ENCODE measurements around the gene ING3.
A peak's percentile ranks its signal among the peaks of the same experiment; 100 is the strongest.

The ING3 gene

GRCh38 chr7:120991161-120991560 is 40.6 kb downstream of the ING3 start:
- H3K4me1 ChIP-seq (ENCODE audit: low read length), result peaks cover 36% of the 10 kb centered on the region

DNA sequence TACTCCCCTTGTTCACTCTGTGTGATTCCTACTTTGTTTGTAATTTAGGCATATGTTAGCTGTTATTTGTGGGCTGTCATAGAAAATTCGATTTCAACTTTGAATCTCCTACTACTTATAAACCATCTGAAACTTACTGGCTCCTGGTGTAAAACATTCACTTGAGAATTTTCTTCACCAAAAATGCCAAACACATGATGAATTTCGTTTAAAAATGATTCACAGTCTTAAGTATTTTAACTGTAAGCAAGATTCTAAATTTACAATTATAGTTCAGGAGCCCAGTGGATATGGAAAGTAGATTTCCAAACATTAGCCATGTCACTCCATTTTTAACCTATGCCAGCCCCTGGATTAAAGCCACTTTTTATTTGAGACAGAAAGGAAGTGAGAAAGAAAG is 41.0 kb downstream of the ING3 start:
- Histone ChIP-seq H3K4me2 (ENCODE audit: low read length) (no peak overlapping the region), H3K9ac (ENCODE audit: low read length) (no peak overlapping the region), H3K9me3 (ENCODE audit: insufficient read depth, low read length) (no peaks in the 10 kb centered on the region), H3K4me1 (ENCODE audit: low read length) (peaks cover 40% of the 10 kb centered on the region), H4K20me1 (ENCODE audit: insufficient read depth, low read length) (no peaks in the 10 kb centered on the region), H3K36me3 (replicated peaks; ENCODE audit: low read depth, low read length) (no peaks in the 10 kb centered on the region), H3K27ac (ENCODE audit: low read length) (no peak overlapping the region), H3K4me3 (ENCODE audit: low read length) (no peak overlapping the region), H3K27me3 (ENCODE audit: low read depth, low read length) (peaks cover 48% of the 10 kb centered on the region), H2AFZ (ENCODE audit: low read depth, low read length) (no peak overlapping the region), H3K79me2 (ENCODE audit: low read length) (no peaks in the 10 kb centered on the region)
- TF ChIP-seq, protein P1, sequence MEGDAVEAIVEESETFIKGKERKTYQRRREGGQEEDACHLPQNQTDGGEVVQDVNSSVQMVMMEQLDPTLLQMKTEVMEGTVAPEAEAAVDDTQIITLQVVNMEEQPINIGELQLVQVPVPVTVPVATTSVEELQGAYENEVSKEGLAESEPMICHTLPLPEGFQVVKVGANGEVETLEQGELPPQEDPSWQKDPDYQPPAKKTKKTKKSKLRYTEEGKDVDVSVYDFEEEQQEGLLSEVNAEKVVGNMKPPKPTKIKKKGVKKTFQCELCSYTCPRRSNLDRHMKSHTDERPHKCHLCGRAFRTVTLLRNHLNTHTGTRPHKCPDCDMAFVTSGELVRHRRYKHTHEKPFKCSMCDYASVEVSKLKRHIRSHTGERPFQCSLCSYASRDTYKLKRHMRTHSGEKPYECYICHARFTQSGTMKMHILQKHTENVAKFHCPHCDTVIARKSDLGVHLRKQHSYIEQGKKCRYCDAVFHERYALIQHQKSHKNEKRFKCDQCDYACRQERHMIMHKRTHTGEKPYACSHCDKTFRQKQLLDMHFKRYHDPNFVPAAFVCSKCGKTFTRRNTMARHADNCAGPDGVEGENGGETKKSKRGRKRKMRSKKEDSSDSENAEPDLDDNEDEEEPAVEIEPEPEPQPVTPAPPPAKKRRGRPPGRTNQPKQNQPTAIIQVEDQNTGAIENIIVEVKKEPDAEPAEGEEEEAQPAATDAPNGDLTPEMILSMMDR (IDR thresholded peaks at IDR 0.05; ENCODE audit: low read depth, low read length), result no peak
- no peak for TF ChIP-seq EZH2phosphoT487 (IDR thresholded peaks at IDR 0.05; ENCODE audit: low read depth)

More at GRCh38 chr7:120991161-120991560, 40.6 kb downstream of the ING3 start:
- Histone ChIP-seq H3K79me2 (ENCODE audit: low read length) (no peaks in the 10 kb centered on the region), H3K36me3 (replicated peaks; ENCODE audit: low read depth, low read length) (no peaks in the 10 kb centered on the region), H3K4me3 (ENCODE audit: low read length) (no peak overlapping the region), H3K27ac (ENCODE audit: low read length) (no peak overlapping the region), H3K9ac (ENCODE audit: low read length) (no peak overlapping the region), H3K27me3 (ENCODE audit: low read depth, low read length) (peaks cover 48% of the 10 kb centered on the region), H2AFZ (ENCODE audit: low read depth, low read length) (no peak overlapping the region), H3K4me2 (ENCODE audit: low read length) (0 out of 2 replicates have a peak overlapping the region, but pooled peaks have one; percentile 5), H3K9me3 (ENCODE audit: insufficient read depth, low read length) (no peaks in the 10 kb centered on the region), H4K20me1 (ENCODE audit: insufficient read depth, low read length) (no peaks in the 10 kb centered on the region)
- TF ChIP-seq EZH2phosphoT487 (IDR thresholded peaks at IDR 0.05; ENCODE audit: low read depth), result no peak
- TF ChIP-seq, protein P1 (IDR thresholded peaks at IDR 0.05; ENCODE audit: low read depth, low read length), result no peak

GRCh38 chr7:120992272-120992964 is 41.8 kb downstream of the ING3 start:
- Histone ChIP-seq H3K79me2 (ENCODE audit: low read length) (no peaks in the 10 kb centered on the region), H3K27me3 (ENCODE audit: low read depth, low read length) (peaks cover 48% of the 10 kb centered on the region), H3K4me2 (ENCODE audit: low read length) (no peak overlapping the region), H3K4me3 (ENCODE audit: low read length) (no peak overlapping the region), H3K36me3 (replicated peaks; ENCODE audit: low read depth, low read length) (no peaks in the 10 kb centered on the region), H3K27ac (ENCODE audit: low read length) (no peak overlapping the region), H3K9ac (ENCODE audit: low read length) (no peak overlapping the region), H4K20me1 (ENCODE audit: insufficient read depth, low read length) (no peaks in the 10 kb centered on the region), H3K9me3 (ENCODE audit: insufficient read depth, low read length) (no peaks in the 10 kb centered on the region), H2AFZ (ENCODE audit: low read depth, low read length) (no peak overlapping the region), H3K4me1 (ENCODE audit: low read length) (peaks cover 48% of the 10 kb centered on the region)
- TF ChIP-seq EZH2phosphoT487 (IDR thresholded peaks at IDR 0.05; ENCODE audit: low read depth), result no peak
- TF ChIP-seq, protein P1 (IDR thresholded peaks at IDR 0.05; ENCODE audit: low read depth, low read length), result no peak

GRCh38 chr7:120992965-120993494 is 42.5 kb downstream of the ING3 start:
- no peaks in the 10 kb centered on the region for H3K79me2 ChIP-seq (ENCODE audit: low read length)
- H3K4me1 ChIP-seq (ENCODE audit: low read length), result peaks cover 48% of the 10 kb centered on the region
- no peaks in the 10 kb centered on the region for H4K20me1 ChIP-seq (ENCODE audit: insufficient read depth, low read length)
- H3K27ac ChIP-seq (ENCODE audit: low read length), result no peak overlapping the region
- peaks cover 50% of the 10 kb centered on the region for H3K27me3 ChIP-seq (ENCODE audit: low read depth, low read length)
- no peak overlapping the region for H2AFZ ChIP-seq (ENCODE audit: low read depth, low read length)
- TF ChIP-seq EZH2phosphoT487 (IDR thresholded peaks at IDR 0.05; ENCODE audit: low read depth), result no peak
- TF ChIP-seq, protein P1 (IDR thresholded peaks at IDR 0.05; ENCODE audit: low read depth, low read length), result no peak
- H3K36me3 ChIP-seq (replicated peaks; ENCODE audit: low read depth, low read length), result no peaks in the 10 kb centered on the region
- no peaks in the 10 kb centered on the region for H3K9me3 ChIP-seq (ENCODE audit: insufficient read depth, low read length)
- no peak overlapping the region for H3K4me2 ChIP-seq (ENCODE audit: low read length)
- H3K9ac ChIP-seq (ENCODE audit: low read length), result no peak overlapping the region
- no peak overlapping the region for H3K4me3 ChIP-seq (ENCODE audit: low read length)

Measured in OCI-LY3 (cell line).